NK-92 (cell line): ENCODE results near the gene NFATC1.

ENCODE experiments used
- DNase-seq: peaks from one replicate; lab custom pipeline; 2025; ENCODE audit not compliant: unreplicated experiment; lab: John Stamatoyannopoulos, UW

The NFATC1 gene

GRCh38 chr18:79422022-79422782 lies 26.5 kb downstream of the NFATC1 start:
- no peak for DNase-seq

GRCh38 chr18:79422783-79423165 lies 27.0 kb downstream of the NFATC1 start:
- no peak for DNase-seq

- no peak for DNase-seq
Measured at GRCh38 chr18:79423211-79424007, 27.7 kb downstream of the NFATC1 start.

GRCh38 chr18:79424008-79424565 lies 28.4 kb downstream of the NFATC1 start:
- DNase-seq, result no peak

GRCh38 chr18:79424880-79425568 lies 29.3 kb downstream of the NFATC1 start:
- no peak for DNase-seq

- no peak for DNase-seq
Measured at GRCh38 chr18:79425569-79425886, 29.8 kb downstream of the NFATC1 start.

- no peak for DNase-seq
Measured at GRCh38 chr18:79426376-79427300, 30.9 kb downstream of the NFATC1 start.

GRCh38 chr18:79427368-79428225 lies 31.9 kb downstream of the NFATC1 start:
- no peak for DNase-seq

GRCh38 chr18:79428287-79428686 lies 32.6 kb downstream of the NFATC1 start:
- DNase-seq, result no peak

GRCh38 chr18:79429381-79429780 lies 33.7 kb downstream of the NFATC1 start:
- DNase-seq, result no peak

GRCh38 chr18:79429785-79430281 lies 34.1 kb downstream of the NFATC1 start:
- DNase-seq, result no peak

- no peak for DNase-seq
Measured at GRCh38 chr18:79432376-79433120, 36.8 kb downstream of the NFATC1 start.

- no peak for DNase-seq
Measured at GRCh38 chr18:79433431-79433830, 37.7 kb downstream of the NFATC1 start.

- DNase-seq, result no peak
Measured at GRCh38 chr18:79434607-79435401, 39.1 kb downstream of the NFATC1 start.

- no peak for DNase-seq
Measured at GRCh38 chr18:79436556-79437275, 41.0 kb downstream of the NFATC1 start.

- no peak for DNase-seq
Measured at GRCh38 chr18:79438089-79438897, 42.6 kb downstream of the NFATC1 start.
